H1 (cell line): Measurements from ENCODE around the gene E2F3. TPM values are rescaled to one million over a fixed set of nuclear protein-coding genes. Genes with fewer than 3 reads are reported as not detected.

Experiments
- BACH1 ChIP-seq: IDR thresholded peaks from 2 replicates; pipeline ENCODE4 v1.6.1; 2012; ENCODE audit warnings: low read length, improper control_type of control experiment
- CREB1 ChIP-seq: IDR thresholded peaks from 2 replicates; pipeline ENCODE4 v1.6.1; 2012; ENCODE audit warnings: inconsistent platforms
- EP300 ChIP-seq, 2 experiments: IDR thresholded peaks; 1 replicate in 1 of 2; 2 replicates in 1 of 2; pipeline ENCODE4 v1.6.1; 2011 to 2012; ENCODE audit warnings: low read depth in 2 of 2, low read length in 2 of 2, mild to moderate bottlenecking in 2 of 2, borderline replicate concordance in 1 of 2, inconsistent platforms in 1 of 2, moderate library complexity in 1 of 2
- MAX ChIP-seq: IDR thresholded peaks from 2 replicates; pipeline ENCODE4 v1.6.1; 2012; ENCODE audit warnings: inconsistent platforms
- RBBP5 ChIP-seq: IDR thresholded peaks from 2 replicates; pipeline ENCODE4 v1.7.1; 2012; ENCODE audit warnings: low read depth, mild to moderate bottlenecking, inconsistent platforms, low read length, moderate library complexity, borderline replicate concordance
- RNF2 ChIP-seq: fragments of 200-900, 300-1000 bp; sonication (generic); IDR thresholded peaks from 2 replicates; pipeline ENCODE4 v1.7.1; 2016; ENCODE audit warnings: borderline replicate concordance, low read depth, mild to moderate bottlenecking, antibody characterized with exemption, low read length; ENCODE audit not compliant: poor library complexity, severe bottlenecking; ENCODE audit errors: missing control alignments
- RXRA ChIP-seq: IDR thresholded peaks from 2 replicates; pipeline ENCODE4 v1.6.1; 2011; ENCODE audit warnings: low read depth, mild to moderate bottlenecking, low read length, moderate library complexity; ENCODE audit not compliant: insufficient read depth
- polyA plus RNA-seq, 7 experiments: library from polyadenylated mRNA; depleted of rRNA in 3 of 7; stranded (reverse) in 5 of 7; unstranded in 2 of 7; fragments of >200 nt in 5 of 7; fragments of 200-250 nt in 2 of 7; gene quantifications; 1 replicate in 5 of 7; 2 replicates in 1 of 7; 4 replicates in 1 of 7; pipeline versions ENCODE4 v1.2.1 to v1.2.3, GENCODE V29; 2011 to 2013; ENCODE audit warnings: missing spikeins in 2 of 7, mixed read lengths in 2 of 7
- total RNA-seq: library from RNA; stranded (reverse); fragmentation: NEBNext Ultra II Directional; extraction: Animal tissue kit (Norgen Biotek cat#: 25700); gene quantifications from 2 replicates; pipeline ENCODE4 v1.2.1, GENCODE V29; 2021

The E2F3 gene
- total and polyA plus RNA-seq, 2 of the 8 experiments (the other 6 are each of a cell fraction or from before 2014, with no cell fraction given): 14.9 to 42.2 TPM

GRCh38 chr6:20538131-20538662 lies 136.5 kb downstream of the E2F3 start (continued):
- TF ChIP-seq RNF2: no peak
- no peak for TF ChIP-seq EP300 (IDR thresholded peaks at IDR 0.05; ENCODE audit: borderline replicate concordance in 1 of 2, low read depth in 2 of 2, low read length in 2 of 2)
- TF ChIP-seq RXRA: no peak
- no peak for TF ChIP-seq BACH1
- no peak for TF ChIP-seq MAX
- no peak for TF ChIP-seq RBBP5
- no peak for TF ChIP-seq CREB1
